Stimulated activated CD4-positive, alpha-beta T cell treated with anti-CD3 and anti-CD28 coated beads, Interleukin-1b, Interleukin-23, amount 100 ng/mL, for 24 hours (primary cell): Measurements from ENCODE around the gene ATAD3B.
"Not testable (repeated sequence)": the region's sequence is repeated elsewhere in the genome, so short reads cannot be mapped to it uniquely, and the experiment has no call there.

Experiments
- DNase-seq, 4 experiments: peaks; one replicate each; pipeline ENCODE4 v3.0.0-alpha.2; 2020; ENCODE audit warnings: low read depth in 4 of 4, low spot score in 1 of 4

Gene ATAD3B

GRCh38 chr1:1432951-1433803 is 38.4 kb upstream of the ATAD3B start:
- DNase-seq = no peak

GRCh38 chr1:1433804-1434130 is 37.8 kb upstream of the ATAD3B start:
- DNase-seq = peak in 3 of 4 experiments; percentile 28 to 56 (median 46)

- no peak for DNase-seq
These were observed 37.3 kb upstream of the ATAD3B start for GRCh38 chr1:1434131-1434823.

- no peak for DNase-seq
These were observed 36.8 kb upstream of the ATAD3B start for GRCh38 chr1:1434824-1435105.

GRCh38 chr1:1435106-1435903 is 36.3 kb upstream of the ATAD3B start, which contains the start of gene VWA1:
TSS of gene VWA1 (plus strand) at chr1:1435690. CDS start at chr1:1435749, 59 bp downstream.
- peak in 3 of 4 experiments; percentile 44 to 65 (median 56) for DNase-seq

GRCh38 chr1:1435911-1436629 is 35.5 kb upstream of the ATAD3B start:
- no peak for DNase-seq

GRCh38 chr1:1436630-1437032 is 34.9 kb upstream of the ATAD3B start:
- DNase-seq = no peak

GRCh38 chr1:1437033-1437903 is 34.3 kb upstream of the ATAD3B start:
- DNase-seq = no peak

- no peak for DNase-seq
These were observed 33.6 kb upstream of the ATAD3B start for GRCh38 chr1:1437904-1438376.

GRCh38 chr1:1438531-1439381 is 32.8 kb upstream of the ATAD3B start:
- DNase-seq = no peak

GRCh38 chr1:1439546-1440261 is 31.9 kb upstream of the ATAD3B start:
- DNase-seq = no peak

- no peak for DNase-seq
These were observed 31.1 kb upstream of the ATAD3B start for GRCh38 chr1:1440262-1441001.

- peak; percentile 34 to 54 (median 49) for DNase-seq
These were observed 30.3 kb upstream of the ATAD3B start for GRCh38 chr1:1441002-1441888.

GRCh38 chr1:1442069-1442770 is 29.3 kb upstream of the ATAD3B start:
- DNase-seq = no peak

GRCh38 chr1:1446631-1447030 is 24.9 kb upstream of the ATAD3B start:
- DNase-seq = not testable (repeated sequence)

GRCh38 chr1:1449099-1449739 is 22.3 kb upstream of the ATAD3B start, which contains the start of gene ATAD3C:
TSS of gene ATAD3C (plus strand) at chr1:1449689. CDS start at chr1:1450684, 995 bp downstream.
- no peak for DNase-seq
